Heart left ventricle (tissue), 13 donors: Measurements from ENCODE around the gene SSU72.
"Not testable (repeated sequence)": the region's sequence is repeated elsewhere in the genome, so short reads cannot be mapped to it uniquely, and the experiment has no call there.

Source experiments
- POLR2A ChIP-seq, 2 donors: fragments of 450-650 bp; IDR thresholded peaks; one replicate each; pipeline ENCODE4 v1.6.1; 2017; ENCODE audit warnings: antibody characterized with exemption in 2 of 2, mild to moderate bottlenecking in 2 of 2, moderate library complexity in 2 of 2
- TF ChIP-seq, protein P1 (sequence below), 12 donors: fragments of 200-600 bp; sonication (generic) in 4 of 12; IDR thresholded peaks; one replicate each; pipeline versions ENCODE4 v1.5.0 to v1.8.0; 2018 to 2022; ENCODE audit warnings: antibody characterized with exemption in 12 of 12, mild to moderate bottlenecking in 5 of 12
- donor health status: ischemic (EF 13 %, LVEDD 7.1; RV severe dilation, severe dysfunction).
- donor health status: DM: no; HTN: yes; CAD: no.
- donor health status: DM: no; HTN: no; CAD: no.
- donor health status: ischemic (EF 25% LVEDD 6.9; RV normal size, moderate dysfunction).
- donor health status: ischemic (EF 25% LVEDD 5.7; RV mildly dilated, moderate dysfunction).
- donor health status: ischemic (EF 35%, LVEDD 5.7; RV mildly dilated, moderate dysfunction).
- donor health status: nonischemic (EF 11% LVEDD 7.7; RV severe dilation, severe dysfunction).
- donor health status: DM: yes; HTN: yes; CAD: no.
- donor health status: PGD.
- donor health status: ischemic (EF 29% LVEDD 5.4; RV normal size, mild dysfunction).
- donor health status: nonischemic (EF 23%, LVEDD 6.1; RV moderate dilation, normal function).

DNA sequence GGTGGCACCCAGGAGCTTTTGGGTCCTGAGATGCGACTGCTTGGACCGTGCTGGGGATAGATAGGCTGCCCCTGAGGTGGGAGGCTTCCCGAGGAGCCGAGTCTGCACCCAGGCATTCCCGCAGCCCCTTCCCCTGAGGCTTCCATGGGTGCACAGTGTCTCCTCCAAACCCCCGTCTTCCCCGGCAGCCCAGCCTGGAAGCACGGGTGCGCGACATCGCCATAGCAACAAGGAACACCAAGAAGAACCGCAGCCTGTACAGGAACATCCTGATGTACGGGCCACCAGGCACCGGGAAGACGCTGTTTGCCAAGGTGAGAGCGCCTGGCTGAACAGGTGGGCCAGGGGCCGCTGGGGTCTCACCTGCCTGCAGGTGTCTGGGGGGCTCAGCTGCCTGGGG is 51.0 kb downstream of the SSU72 start:
- TF ChIP-seq POLR2A (IDR thresholded peaks at IDR 0.05), result not testable (repeated sequence)
- TF ChIP-seq, protein P1, sequence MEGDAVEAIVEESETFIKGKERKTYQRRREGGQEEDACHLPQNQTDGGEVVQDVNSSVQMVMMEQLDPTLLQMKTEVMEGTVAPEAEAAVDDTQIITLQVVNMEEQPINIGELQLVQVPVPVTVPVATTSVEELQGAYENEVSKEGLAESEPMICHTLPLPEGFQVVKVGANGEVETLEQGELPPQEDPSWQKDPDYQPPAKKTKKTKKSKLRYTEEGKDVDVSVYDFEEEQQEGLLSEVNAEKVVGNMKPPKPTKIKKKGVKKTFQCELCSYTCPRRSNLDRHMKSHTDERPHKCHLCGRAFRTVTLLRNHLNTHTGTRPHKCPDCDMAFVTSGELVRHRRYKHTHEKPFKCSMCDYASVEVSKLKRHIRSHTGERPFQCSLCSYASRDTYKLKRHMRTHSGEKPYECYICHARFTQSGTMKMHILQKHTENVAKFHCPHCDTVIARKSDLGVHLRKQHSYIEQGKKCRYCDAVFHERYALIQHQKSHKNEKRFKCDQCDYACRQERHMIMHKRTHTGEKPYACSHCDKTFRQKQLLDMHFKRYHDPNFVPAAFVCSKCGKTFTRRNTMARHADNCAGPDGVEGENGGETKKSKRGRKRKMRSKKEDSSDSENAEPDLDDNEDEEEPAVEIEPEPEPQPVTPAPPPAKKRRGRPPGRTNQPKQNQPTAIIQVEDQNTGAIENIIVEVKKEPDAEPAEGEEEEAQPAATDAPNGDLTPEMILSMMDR (IDR thresholded peaks at IDR 0.05), result not testable (repeated sequence)
